ENCODE data around the gene FUCA2. TPM values are rescaled to one million over a fixed set of nuclear protein-coding genes. Genes with fewer than 3 reads are reported as not detected.

Gene FUCA2
- total and polyA plus RNA-seq, 7 donors = 8.7 to 32.3 (median 11.4) TPM

Other genes starting within 250 kb of the FUCA2 start
- 1 to 10 TPM; 1.2 to 1.7 (median 1.5) TPM for gene ADAT2, start 61.0 kb downstream of the FUCA2 start, total RNA-seq
- 1 to 10 TPM in 2 of 3 donors, under 1 TPM in 1; 0.55 to 2.6 (median 2.1) TPM for gene ADAT2, start 61.0 kb downstream of the FUCA2 start, polyA plus RNA-seq
- 10 to 100 TPM; 12.9 to 17.9 (median 14.0) TPM for gene PEX3, start 60.9 kb downstream of the FUCA2 start, total RNA-seq
- gene PEX3, start 60.9 kb downstream of the FUCA2 start, polyA plus RNA-seq = 10 to 100 TPM in 1 of 3 donors, 1 to 10 TPM in 2; 7.1 to 13.0 (median 7.7) TPM
- 10 to 100 TPM; 30.0 to 48.8 (median 39.5) TPM for gene PHACTR2, start 166.2 kb upstream of the FUCA2 start, total RNA-seq
- gene PHACTR2, start 166.2 kb upstream of the FUCA2 start, polyA plus RNA-seq = 1 to 10 TPM; 3.4 to 6.5 (median 4.6) TPM